Trophoblast cell (in vitro differentiated cells and primary cell): ENCODE data around the gene IER5. TPM values are rescaled to one million over a fixed set of nuclear protein-coding genes. Genes with fewer than 3 reads are reported as not detected.

Source experiments
- DNase-seq, 2 donors: peaks; one replicate each; pipeline ENCODE4 v3.0.0-alpha.2; 2016
- H2AFZ ChIP-seq: 2 replicates; pipeline ENCODE4 v1.6.1; 2013; ENCODE audit warnings: low read length, moderate library complexity, mild to moderate bottlenecking; ENCODE audit not compliant: insufficient read depth, poor library complexity
- H2AK5ac ChIP-seq: 2 replicates; pipeline ENCODE4 v1.6.1; 2013; ENCODE audit warnings: mild to moderate bottlenecking, low read length
- H2BK120ac ChIP-seq: 2 replicates; pipeline ENCODE4 v1.6.1; 2013; ENCODE audit warnings: low read length, mild to moderate bottlenecking, moderate library complexity; ENCODE audit not compliant: insufficient read depth, poor library complexity
- H2BK12ac ChIP-seq: 2 replicates; pipeline ENCODE4 v1.6.1; 2013; ENCODE audit warnings: mild to moderate bottlenecking, low read length, moderate library complexity
- H2BK5ac ChIP-seq: 2 replicates; pipeline ENCODE4 v1.6.1; 2013; ENCODE audit warnings: low read length, low read depth, moderate library complexity, mild to moderate bottlenecking; ENCODE audit not compliant: poor library complexity
- H3K14ac ChIP-seq: 2 replicates; pipeline ENCODE4 v1.6.1; 2013; ENCODE audit warnings: mild to moderate bottlenecking, low read length
- H3K18ac ChIP-seq: 2 replicates; pipeline ENCODE4 v1.6.1; 2013; ENCODE audit warnings: mild to moderate bottlenecking, low read length
- H3K23ac ChIP-seq: 2 replicates; pipeline ENCODE4 v1.6.1; 2013; ENCODE audit warnings: low read length
- H3K27ac ChIP-seq: 2 replicates; pipeline ENCODE4 v1.5.1; 2013; ENCODE audit warnings: low read depth, mild to moderate bottlenecking, inconsistent platforms, low read length, moderate library complexity
- H3K27me3 ChIP-seq: 2 replicates; pipeline ENCODE4 v1.6.1; 2013; ENCODE audit warnings: inconsistent platforms, mild to moderate bottlenecking, low read length, moderate library complexity; ENCODE audit not compliant: insufficient read depth
- H3K36me3 ChIP-seq, 2 experiments: 1 replicate in 1 of 2; 2 replicates in 1 of 2; pipeline ENCODE4 v1.6.1; 2013; ENCODE audit warnings: low read length in 2 of 2, mild to moderate bottlenecking in 2 of 2, moderate library complexity in 1 of 2; ENCODE audit not compliant: insufficient read depth in 2 of 2, control insufficient read depth in 1 of 2
- H3K4ac ChIP-seq: 2 replicates; pipeline ENCODE4 v1.6.1; 2013; ENCODE audit warnings: low read depth, mild to moderate bottlenecking, low read length, moderate library complexity
- H3K4me1 ChIP-seq, 2 experiments: 1 replicate in 1 of 2; 2 replicates in 1 of 2; pipeline ENCODE4 v1.6.1; 2013; ENCODE audit warnings: low read length in 2 of 2, mild to moderate bottlenecking in 2 of 2, moderate library complexity in 1 of 2; ENCODE audit not compliant: insufficient read depth in 2 of 2, control insufficient read depth in 1 of 2
- H3K4me2 ChIP-seq: 2 replicates; pipeline ENCODE4 v1.6.1; 2013; ENCODE audit warnings: inconsistent platforms, mild to moderate bottlenecking, low read length, moderate library complexity
- H3K4me3 ChIP-seq: 2 replicates; pipeline ENCODE4 v1.5.1; 2013; ENCODE audit warnings: mild to moderate bottlenecking, low read depth, low read length, inconsistent platforms
- H3K79me1 ChIP-seq: one replicate; pipeline ENCODE4 v1.6.1; 2013; ENCODE audit warnings: low read length
- H3K79me2 ChIP-seq: 2 replicates; pipeline ENCODE4 v1.6.1; 2013; ENCODE audit warnings: low read length, mild to moderate bottlenecking; ENCODE audit not compliant: control insufficient read depth, insufficient read depth, poor library complexity
- H3K9ac ChIP-seq: 2 replicates; pipeline ENCODE4 v1.6.1; 2013; ENCODE audit warnings: mild to moderate bottlenecking, low read length
- H3K9me3 ChIP-seq: 2 replicates; pipeline ENCODE4 v1.6.1; 2013; ENCODE audit warnings: low read depth, mild to moderate bottlenecking, control low read depth, inconsistent platforms, low read length; ENCODE audit not compliant: insufficient read depth
- H4K12ac ChIP-seq: 2 replicates; pipeline ENCODE4 v1.6.1; 2013; ENCODE audit warnings: low read depth, mild to moderate bottlenecking, low read length, moderate library complexity
- H4K8ac ChIP-seq: 2 replicates; pipeline ENCODE4 v1.6.1; 2013; ENCODE audit warnings: low read depth, mild to moderate bottlenecking, low read length, moderate library complexity
- H4K91ac ChIP-seq: one replicate; pipeline ENCODE4 v1.6.1; 2013; ENCODE audit warnings: low read depth, mild to moderate bottlenecking, low read length, moderate library complexity
- WGBS: extraction: QIAGEN DNeasy Blood & Tissue Kit; methylation state at CpG from one replicate; pipeline ENCODE4 v1.1.7; 2013; ENCODE audit warnings: missing lambda C conversion rate; ENCODE audit not compliant: insufficient read length, insufficient coverage; ENCODE audit errors: extremely low coverage; 5-methylcytosine and 5-hydroxymethylcytosine counted together
- polyA plus RNA-seq: library from polyadenylated mRNA; stranded (reverse); fragments of 200-250 nt; gene quantifications from 2 replicates; pipeline ENCODE4 v1.2.3, GENCODE V29; 2013

IER5 gene
- 9.0 and 9.8 TPM in 2 replicates for polyA plus RNA-seq

GRCh38 chr1:181088079-181089016, at the start of gene IER5:
IER5 (plus strand) TSS chr1:181088700; CDS start chr1:181088903, 203 bp downstream.
- WGBS, result no CpG with 5 or more reads among the region's 76 CpGs
- H3K79me2 ChIP-seq, result peaks cover 12% of the 10 kb centered on the region

GRCh38 chr1:181040284-181040865, 48.1 kb upstream of the IER5 start:
- H4K91ac ChIP-seq, result no peak overlapping the region
- no peak overlapping the region for H2BK5ac ChIP-seq
- H2BK12ac ChIP-seq, result no peak overlapping the region
- H3K23ac ChIP-seq, result no peak overlapping the region
- H4K12ac ChIP-seq, result no peak overlapping the region
- no peak overlapping the region for H3K27ac ChIP-seq
- H3K79me2 ChIP-seq, result no peaks in the 10 kb centered on the region
- H3K18ac ChIP-seq, result no peak overlapping the region
- no peak overlapping the region for H2AK5ac ChIP-seq
- no peaks in the 10 kb centered on the region for H3K9me3 ChIP-seq
- no peak for DNase-seq
- H3K79me1 ChIP-seq, result no peaks in the 10 kb centered on the region
- no peak overlapping the region for H3K4me2 ChIP-seq
- H3K4ac ChIP-seq, result no peak overlapping the region
- H3K4me1 ChIP-seq, result peaks cover 0 to 5% of the 10 kb centered on the region in 2 experiments
- no peak overlapping the region for H3K14ac ChIP-seq
- H3K36me3 ChIP-seq, result no peaks in the 10 kb centered on the region
- no peaks in the 10 kb centered on the region for H3K27me3 ChIP-seq
- no peak overlapping the region for H2AFZ ChIP-seq
- H4K8ac ChIP-seq, result no peak overlapping the region
- WGBS, result no CpG with 5 or more reads among the region's 3 CpGs
- no peak overlapping the region for H2BK120ac ChIP-seq
- H3K4me3 ChIP-seq, result no peak overlapping the region
- no peak overlapping the region for H3K9ac ChIP-seq

More at GRCh38 chr1:181088079-181089016, at the start of gene IER5:
- Histone ChIP-seq H3K4me3 (peak within 1 kb of the TSS; percentile 92), H3K18ac (peak within 1 kb of the TSS; percentile 40), H2BK12ac (peak within 1 kb of the TSS; percentile 3), H3K79me1 (peaks cover 15% of the 10 kb centered on the region), H2BK120ac (peak within 1 kb of the TSS; percentile 21), H3K27ac (peak within 1 kb of the TSS; percentile 31), H3K23ac (no peak within 1 kb of the TSS), H3K27me3 (no peaks in the 10 kb centered on the region), H2AFZ (peak within 1 kb of the TSS; percentile 61), H4K8ac (peak within 1 kb of the TSS; percentile 66), H3K9ac (peak within 1 kb of the TSS; percentile 85), H2BK5ac (peak within 1 kb of the TSS; percentile 32), H3K4ac (peak within 1 kb of the TSS; percentile 92), H3K36me3 (no peaks in the 10 kb centered on the region), H2AK5ac (no peak within 1 kb of the TSS), H3K14ac (peak within 1 kb of the TSS; percentile 63), H3K4me1 (peaks cover 0 to 2% of the 10 kb centered on the region in 2 experiments), H3K4me2 (peak within 1 kb of the TSS; percentile 97), H4K91ac (peak within 1 kb of the TSS; percentile 70), H3K9me3 (peaks cover 2% of the 10 kb centered on the region), H4K12ac (peak within 1 kb of the TSS; percentile 14)
- DNase-seq, result peak; percentile 96 to 98

GRCh38 chr1:181043025-181043888, 45.2 kb upstream of the IER5 start:
- Histone ChIP-seq H3K4ac (no peak overlapping the region), H3K36me3 (no peaks in the 10 kb centered on the region), H3K79me2 (no peaks in the 10 kb centered on the region), H4K12ac (no peak overlapping the region), H2AK5ac (no peak overlapping the region), H3K9me3 (no peaks in the 10 kb centered on the region), H2AFZ (no peak overlapping the region), H3K79me1 (no peaks in the 10 kb centered on the region), H3K23ac (no peak overlapping the region), H3K18ac (no peak overlapping the region), H3K4me3 (no peak overlapping the region), H4K91ac (no peak overlapping the region), H2BK120ac (no peak overlapping the region), H3K27ac (no peak overlapping the region), H2BK5ac (no peak overlapping the region), H4K8ac (peak overlapping the region; percentile 35), H3K4me1 (peaks cover 0 to 5% of the 10 kb centered on the region in 2 experiments), H3K4me2 (no peak overlapping the region), H3K9ac (no peak overlapping the region), H2BK12ac (peak overlapping the region; percentile 68), H3K27me3 (no peaks in the 10 kb centered on the region), H3K14ac (no peak overlapping the region)
- no CpG with 5 or more reads among the region's 5 CpGs for WGBS
- DNase-seq, result peak in 1 of 2 donors; percentile 26

GRCh38 chr1:181044449-181044966, 44.0 kb upstream of the IER5 start:
- H3K79me1 ChIP-seq, result no peaks in the 10 kb centered on the region
- no CpG with 5 or more reads among the region's 5 CpGs for WGBS
- H3K4me1 ChIP-seq, result peaks cover 0 to 5% of the 10 kb centered on the region in 2 experiments

More at GRCh38 chr1:181044449-181044966, 44.0 kb upstream of the IER5 start:
- Histone ChIP-seq H3K4me3 (no peak overlapping the region), H3K23ac (no peak overlapping the region), H3K9me3 (no peaks in the 10 kb centered on the region), H3K18ac (no peak overlapping the region), H4K12ac (no peak overlapping the region), H3K14ac (no peak overlapping the region), H3K4me2 (no peak overlapping the region), H3K9ac (no peak overlapping the region), H3K79me2 (no peaks in the 10 kb centered on the region), H3K27ac (no peak overlapping the region), H3K27me3 (no peaks in the 10 kb centered on the region), H3K36me3 (no peaks in the 10 kb centered on the region), H3K4ac (no peak overlapping the region), H2BK12ac (no peak overlapping the region), H2BK5ac (no peak overlapping the region), H2AK5ac (no peak overlapping the region), H4K91ac (no peak overlapping the region), H2AFZ (peak overlapping the region; percentile 23), H2BK120ac (no peak overlapping the region), H4K8ac (no peak overlapping the region)
- DNase-seq, result peak; percentile 17 to 32
